Smooth muscle cell (in vitro differentiated cells): ENCODE measurements around the gene COL5A1. TPM values are rescaled to one million over a fixed set of nuclear protein-coding genes. Genes with fewer than 3 reads are reported as not detected.

ENCODE experiments used
- DNase-seq: peaks from one replicate; lab custom pipeline; 2025; ENCODE audit not compliant: unreplicated experiment; lab: John Stamatoyannopoulos, UW
- H2AFZ ChIP-seq: fragments of 200-600 bp; sonication (generic); 2 replicates; pipeline ENCODE4 v1.6.0; 2016; ENCODE audit warnings: antibody characterized with exemption, low read depth, mild to moderate bottlenecking
- H3F3A ChIP-seq: fragments of 200-600 bp; sonication (generic); 2 replicates; pipeline ENCODE4 v1.6.0; 2017; ENCODE audit warnings: antibody characterized with exemption, low read depth
- H3K27ac ChIP-seq: fragments of 200-600 bp; sonication (generic); 2 replicates; pipeline ENCODE4 v1.5.1; 2016; ENCODE audit warnings: low read depth, mild to moderate bottlenecking
- H3K27me3 ChIP-seq: fragments of 200-600 bp; sonication (generic); 2 replicates; pipeline ENCODE4 v1.6.1; 2016; ENCODE audit warnings: low read depth, mild to moderate bottlenecking
- H3K36me3 ChIP-seq: fragments of 200-600 bp; sonication (generic); 2 replicates; pipeline ENCODE4 v1.5.1; 2016; ENCODE audit warnings: low read depth
- H3K4me1 ChIP-seq: fragments of 200-600 bp; sonication (generic); 2 replicates; pipeline ENCODE4 v1.5.1; 2016; ENCODE audit warnings: low read depth
- H3K4me2 ChIP-seq: fragments of 200-600 bp; sonication (generic); 2 replicates; pipeline ENCODE4 v1.6.0; 2016; ENCODE audit warnings: mild to moderate bottlenecking
- H3K4me3 ChIP-seq: fragments of 200-600 bp; sonication (generic); 2 replicates; pipeline ENCODE4 v1.5.1; 2016; ENCODE audit warnings: mild to moderate bottlenecking
- H3K79me2 ChIP-seq: fragments of 200-600 bp; sonication (generic); 2 replicates; pipeline ENCODE4 v1.6.0; 2016; ENCODE audit warnings: low read depth, mild to moderate bottlenecking
- H3K9ac ChIP-seq: fragments of 200-600 bp; sonication (generic); 2 replicates; pipeline ENCODE4 v1.6.0; 2016; ENCODE audit warnings: low read depth
- H3K9me3 ChIP-seq: fragments of 200-600 bp; sonication (generic); replicated peaks from 2 replicates; pipeline ENCODE4 v1.5.1; 2016; ENCODE audit warnings: low read depth
- H4K20me1 ChIP-seq: fragments of 200-600 bp; sonication (generic); 2 replicates; pipeline ENCODE4 v1.6.0; 2016; ENCODE audit warnings: low read depth
- CTCF ChIP-seq: fragments of 200-600 bp; sonication (generic); IDR thresholded peaks from 2 replicates; pipeline ENCODE4 v1.5.1; 2017; ENCODE audit warnings: borderline replicate concordance, mild to moderate bottlenecking, antibody characterized with exemption; ENCODE audit not compliant: insufficient read depth, poor library complexity, severe bottlenecking
- WGBS: methylation state at CpG from one replicate; pipeline ENCODE4 v1.1.7; 2016; ENCODE audit warnings: low lambda C conversion rate; 5-methylcytosine and 5-hydroxymethylcytosine counted together
- polyA plus RNA-seq: library from polyadenylated mRNA; unstranded; fragments of >200 nt; fragmentation: Nextera tagmentation; extraction: Ambion mirVana; gene quantifications from 2 replicates; pipeline ENCODE4 v1.2.1, GENCODE V29; 2016
- total RNA-seq: library from RNA; depleted of rRNA; stranded (reverse); fragments of >200 nt; gene quantifications from 2 replicates; pipeline ENCODE4 v1.2.3, GENCODE V29; 2014

The COL5A1 gene
- total and polyA plus RNA-seq, 2 experiments from 2014 or later = 1,084 to 1,443 TPM

DNA sequence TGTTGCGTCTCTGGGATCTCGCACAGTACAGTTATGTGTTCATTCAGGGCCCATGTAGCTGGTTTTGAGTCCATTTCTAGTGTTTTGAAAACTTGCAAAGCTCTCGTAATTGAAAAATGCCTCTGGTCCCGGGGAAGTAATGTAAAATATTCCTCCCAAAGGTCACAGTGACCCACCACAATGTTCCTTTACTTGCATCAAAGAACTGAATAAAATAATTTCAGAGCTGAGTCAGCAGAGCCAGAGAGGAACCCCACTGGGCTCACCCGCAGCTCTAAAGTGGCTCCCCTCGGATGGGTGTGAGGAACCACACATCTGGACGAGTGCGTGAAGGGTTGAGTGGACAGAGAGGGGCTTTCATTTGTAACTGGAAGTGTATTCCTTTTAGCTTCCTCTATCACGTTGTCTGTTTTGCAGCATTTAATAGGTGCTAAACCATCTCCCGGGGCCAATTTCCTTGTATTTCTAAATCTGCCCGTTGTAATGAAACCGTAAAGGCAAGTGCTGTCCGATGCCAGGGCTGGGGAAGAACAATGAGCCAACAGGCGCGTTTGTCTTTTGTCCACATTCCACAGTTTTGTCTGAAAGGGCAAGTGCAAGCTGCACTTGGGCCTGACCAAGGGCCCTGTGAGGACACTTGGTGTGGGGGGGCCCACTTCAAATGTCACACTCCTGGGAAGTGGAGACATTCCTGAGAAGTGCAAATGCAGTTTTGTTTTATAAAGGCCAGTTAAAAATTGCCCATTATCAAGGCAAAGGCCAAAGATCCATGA is 29.9 kb downstream of the COL5A1 start:
- peak overlapping the region; percentile 79 for H3K27ac ChIP-seq
- peaks cover 96% of the 10 kb centered on the region for H3F3A ChIP-seq
- no peaks in the 10 kb centered on the region for H3K9me3 ChIP-seq
- WGBS = 71% methylated on average over 15 of the region's 15 CpGs
- H2AFZ ChIP-seq = no peak overlapping the region
- no peak overlapping the region for H3K4me3 ChIP-seq
- no peak for TF ChIP-seq CTCF
- H3K4me1 ChIP-seq = peaks cover 18% of the 10 kb centered on the region
- peaks cover 100% of the 10 kb centered on the region for H4K20me1 ChIP-seq
- H3K36me3 ChIP-seq = no peaks in the 10 kb centered on the region
- no peak overlapping the region for H3K9ac ChIP-seq
- peak overlapping the region; percentile 59 for H3K4me2 ChIP-seq
- peaks cover 99% of the 10 kb centered on the region for H3K79me2 ChIP-seq
- H3K27me3 ChIP-seq = no peaks in the 10 kb centered on the region
- DNase-seq = no peak

GRCh38 chr9:134676361-134676760 is 34.8 kb downstream of the COL5A1 start:
- no peak overlapping the region for H3K9ac ChIP-seq
- no peak overlapping the region for H2AFZ ChIP-seq
- TF ChIP-seq CTCF = no peak
- 47% methylated on average over 5 of the region's 5 CpGs for WGBS
- peaks cover 100% of the 10 kb centered on the region for H4K20me1 ChIP-seq
- no peak overlapping the region for H3K4me3 ChIP-seq
- peaks cover 23% of the 10 kb centered on the region for H3K4me1 ChIP-seq
- no peaks in the 10 kb centered on the region for H3K9me3 ChIP-seq
- H3F3A ChIP-seq = peaks cover 90% of the 10 kb centered on the region
- peak overlapping the region; percentile 59 for H3K4me2 ChIP-seq
- H3K79me2 ChIP-seq = peaks cover 98% of the 10 kb centered on the region
- no peaks in the 10 kb centered on the region for H3K36me3 ChIP-seq
- no peaks in the 10 kb centered on the region for H3K27me3 ChIP-seq
- H3K27ac ChIP-seq = peak overlapping the region; percentile 79
- DNase-seq = no peak

- Histone ChIP-seq H3K27ac (peak overlapping the region; percentile 79), H4K20me1 (peaks cover 100% of the 10 kb centered on the region)
These were observed 35.3 kb downstream of the COL5A1 start for GRCh38 chr9:134676886-134677285.

More at GRCh38 chr9:134676886-134677285, 35.3 kb downstream of the COL5A1 start:
- 87% methylated on average over 6 of the region's 6 CpGs for WGBS
- H3K36me3 ChIP-seq = no peaks in the 10 kb centered on the region
- no peak overlapping the region for H2AFZ ChIP-seq
- H3K27me3 ChIP-seq = no peaks in the 10 kb centered on the region
- DNase-seq = no peak
- peaks cover 23% of the 10 kb centered on the region for H3K4me1 ChIP-seq
- TF ChIP-seq CTCF = no peak
- H3K4me2 ChIP-seq = peak overlapping the region; percentile 59
- H3F3A ChIP-seq = peaks cover 89% of the 10 kb centered on the region
- H3K79me2 ChIP-seq = peaks cover 98% of the 10 kb centered on the region
- H3K9me3 ChIP-seq = no peaks in the 10 kb centered on the region
- H3K4me3 ChIP-seq = no peak overlapping the region
- H3K9ac ChIP-seq = no peak overlapping the region
